ENCODE data around the gene C11orf24.

GRCh38 chr11:68255526-68255925 lies 16.2 kb downstream of the C11orf24 start:
- TF ChIP-seq CTCF (conservative IDR thresholded peaks at IDR 0.05; ENCODE audit: low read depth, low read length) (no peak), EZH2 (IDR thresholded peaks at IDR 0.05; ENCODE audit: borderline replicate concordance, low read depth, low read length, poor library complexity, severe bottlenecking) (no peak)

Data from A673 (cell line).